GM12878 (cell line): ENCODE measurements around the gene PTPRN2. TPM values are rescaled to one million over a fixed set of nuclear protein-coding genes. Genes with fewer than 3 reads are reported as not detected.

Experiments used
- ATAC-seq: fragments of 200-7000 bp; cut with Tn5 transposase; 3 replicates; pipeline ENCODE4 v1.9.1; 2020; ENCODE audit warnings: mild to moderate bottlenecking, moderate library complexity
- BruUV-seq: library from RNA; stranded (reverse); fragments of 400-500 nt; replicated peaks from 2 replicates; lab custom pipeline; 2021; lab: Mats Ljungman, UMichigan
- CTCF ChIA-PET: fragments of 300-600 bp; sonication (Branson Sonifier 250); formaldehyde crosslinking; extraction: SDS; loops from one replicate; lab custom pipeline; 2021; ENCODE audit warnings: inconsistent platforms; lab: Yijun Ruan, JAX
- POLR2A ChIA-PET: fragments of 350-600 bp; formaldehyde crosslinking; extraction: SDS; loops from one replicate; lab custom pipeline; 2021; ENCODE audit warnings: inconsistent platforms; lab: Charles Lee
- RAD21 ChIA-PET: fragments of 300-600 bp; sonication (Branson Sonifier 250); formaldehyde crosslinking; loops from one replicate; lab custom pipeline; 2023; ENCODE audit warnings: antibody characterized with exemption; ENCODE audit not compliant: unreplicated experiment; lab: Charles Lee
- SMC1A ChIA-PET: fragments of 300-600 bp; sonication (Branson Sonifier 250); formaldehyde crosslinking; loops from one replicate; lab custom pipeline; 2023; ENCODE audit not compliant: unreplicated experiment, uncharacterized antibody; lab: Charles Lee
- DNase-seq: peaks from one replicate; pipeline ENCODE4 v3.0.0-alpha.2; 2011; ENCODE audit warnings: low read depth, low spot score
- FAIRE-seq: peaks from 3 replicates; lab custom pipeline; 2011; peaks lifted over from hg19 to GRCh38; lab: Jason Lieb, UNC
- H2AFZ ChIP-seq: 2 replicates; pipeline ENCODE4 v1.6.0; 2011; ENCODE audit warnings: low read depth, low read length, control low read depth; ENCODE audit not compliant: control insufficient read depth
- H3K27ac ChIP-seq: 2 replicates; pipeline ENCODE4 v1.5.1; 2011; ENCODE audit warnings: control low read depth; ENCODE audit not compliant: control insufficient read depth, insufficient read depth
- H3K27me3 ChIP-seq, 2 experiments: replicated peaks in 1 of 2; 2 replicates each; pipeline versions ENCODE4 v1.6.0 to v1.6.1; 2011; ENCODE audit warnings: low read length in 1 of 2; ENCODE audit not compliant: control insufficient read depth in 2 of 2, insufficient read depth in 2 of 2
- H3K36me3 ChIP-seq, 2 experiments: 2 replicates each; pipeline ENCODE4 v1.5.1; 2011; ENCODE audit warnings: low read length in 1 of 2; ENCODE audit not compliant: control insufficient read depth in 2 of 2, insufficient read depth in 2 of 2
- H3K4me1 ChIP-seq: 2 replicates; pipeline ENCODE4 v1.6.1; 2011; ENCODE audit warnings: mild to moderate bottlenecking, low read length, moderate library complexity, mixed read lengths; ENCODE audit not compliant: control insufficient read depth, insufficient read depth
- H3K4me2 ChIP-seq: 2 replicates; pipeline ENCODE4 v1.6.0; 2011; ENCODE audit warnings: control low read depth; ENCODE audit not compliant: control insufficient read depth, insufficient read depth
- H3K4me3 ChIP-seq: fragments of 200-600 bp; sonication (generic); 2 replicates; pipeline ENCODE4 v1.5.1; 2016
- H3K79me2 ChIP-seq: 2 replicates; pipeline ENCODE4 v1.6.0; 2011; ENCODE audit warnings: low read length; ENCODE audit not compliant: control insufficient read depth, insufficient read depth
- H3K9ac ChIP-seq: 2 replicates; pipeline ENCODE4 v1.8.0; 2011; ENCODE audit warnings: low read length, control low read depth, mixed read lengths; ENCODE audit not compliant: control insufficient read depth, insufficient read depth
- H3K9me3 ChIP-seq: replicated peaks from 3 replicates; pipeline ENCODE4 v1.5.1; 2011; ENCODE audit warnings: mild to moderate bottlenecking, low read length; ENCODE audit not compliant: control insufficient read depth, insufficient read depth
- H4K20me1 ChIP-seq: 2 replicates; pipeline ENCODE4 v1.6.0; 2011; ENCODE audit not compliant: control insufficient read depth, insufficient read depth
- CHD2 ChIP-seq: IDR thresholded peaks from 2 replicates; pipeline ENCODE4 v1.6.1; 2011; ENCODE audit warnings: low read depth, low read length, improper control_type of control experiment, borderline replicate concordance
- HCFC1 ChIP-seq: fragments of 150-350 bp; IDR thresholded peaks from 2 replicates; pipeline ENCODE4 v1.6.1; 2014; ENCODE audit warnings: low read length
- IKZF1 ChIP-seq: fragments of 450-650 bp; conservative IDR thresholded peaks from 2 replicates; pipeline ENCODE4 v1.6.1; 2017; ENCODE audit warnings: antibody characterized with exemption, mild to moderate bottlenecking
- MYC ChIP-seq: IDR thresholded peaks from 2 replicates; pipeline ENCODE4 v1.6.1; 2011; ENCODE audit warnings: mild to moderate bottlenecking, low read length, moderate library complexity, inconsistent platforms; ENCODE audit not compliant: insufficient read depth, insufficient replicate concordance, insufficient read length, severe bottlenecking
- NR2C1 ChIP-seq: fragments of 450-650 bp; IDR thresholded peaks from 2 replicates; pipeline ENCODE4 v1.6.1; 2017; ENCODE audit warnings: antibody characterized with exemption, mild to moderate bottlenecking, moderate library complexity
- RB1 ChIP-seq: fragments of 450-650 bp; formaldehyde crosslinking; IDR thresholded peaks from 2 replicates; pipeline ENCODE4 v1.6.1; 2017; ENCODE audit warnings: mild to moderate bottlenecking, borderline replicate concordance
- SIN3A ChIP-seq: IDR thresholded peaks from 2 replicates; pipeline ENCODE4 v1.6.1; 2012; ENCODE audit warnings: low read depth, low read length, improper control_type of control experiment
- SREBF1 ChIP-seq: IDR thresholded peaks from 2 replicates; pipeline ENCODE4 v1.6.1; 2012; ENCODE audit warnings: mild to moderate bottlenecking, low read length
- TARDBP ChIP-seq: IDR thresholded peaks from 2 replicates; pipeline ENCODE4 v1.6.1; 2016; ENCODE audit warnings: borderline replicate concordance
- ZNF217 ChIP-seq: fragments of 450-650 bp; IDR thresholded peaks from 2 replicates; pipeline ENCODE4 v1.6.1; 2017; ENCODE audit warnings: antibody characterized with exemption, mild to moderate bottlenecking
- ZSCAN29 ChIP-seq: fragments of 450-650 bp; IDR thresholded peaks from 2 replicates; pipeline ENCODE4 v1.6.1; 2017; ENCODE audit warnings: mild to moderate bottlenecking, moderate library complexity
- WGBS: methylation state at CpG from one replicate; pipeline ENCODE4 v1.1.6; 2016; ENCODE audit warnings: low lambda C conversion rate; ENCODE audit not compliant: insufficient replicate concordance, insufficient coverage; ENCODE audit errors: missing lambda C conversion rate; 5-methylcytosine and 5-hydroxymethylcytosine counted together
- in situ Hi-C: fragments of 300-500 bp; cut with MboI; formaldehyde crosslinking; loops from 9 replicates; pipeline ENCODE4 v1.14.3; 2018; ENCODE audit warnings: mixed read lengths
- intact Hi-C: fragments of 100-400 bp; cut with micrococcal nuclease; formaldehyde crosslinking; loops from one replicate; pipeline ENCODE4 v1.14.2; 2022; ENCODE audit not compliant: unreplicated experiment
- polyA plus RNA-seq, 11 experiments: library from polyadenylated mRNA; depleted of rRNA in 4 of 11; unstranded in 6 of 11; stranded (reverse) in 5 of 11; fragments of >200 nt; fragmentation: Nextera tagmentation in 4 of 11; fragmentation: Illumina TruSeq in 1 of 11; extraction: Ambion mirVana in 4 of 11; extraction: Trizol in 1 of 11; gene quantifications; 1 replicate in 1 of 11; 2 replicates in 10 of 11; pipeline versions ENCODE4 v1.2.1 to v1.2.3, GENCODE V29; 2011 to 2016; ENCODE audit warnings: inconsistent platforms in 2 of 11, missing spikeins in 2 of 11, low read depth in 1 of 11
- total RNA-seq, 4 experiments: library from RNA; depleted of rRNA in 3 of 4; stranded (reverse); fragments of >200 nt in 3 of 4; fragmentation: Illumina TruSeq in 1 of 4; extraction: Trizol in 1 of 4; gene quantifications; 2 replicates each; pipeline versions ENCODE4 v1.2.1 to v1.2.3, GENCODE V29; 2013 to 2021
- TF ChIP-seq, protein P1 (sequence below): IDR thresholded peaks from 2 replicates; pipeline ENCODE4 v1.6.1; 2012; ENCODE audit warnings: low read depth, low read length, improper control_type of control experiment

The PTPRN2 gene
- total and polyA plus RNA-seq, 10 of the 15 experiments (the other 5 are each of a cell fraction or from before 2014, with no cell fraction given): 5.4 TPM; not detected in 9

DNA sequence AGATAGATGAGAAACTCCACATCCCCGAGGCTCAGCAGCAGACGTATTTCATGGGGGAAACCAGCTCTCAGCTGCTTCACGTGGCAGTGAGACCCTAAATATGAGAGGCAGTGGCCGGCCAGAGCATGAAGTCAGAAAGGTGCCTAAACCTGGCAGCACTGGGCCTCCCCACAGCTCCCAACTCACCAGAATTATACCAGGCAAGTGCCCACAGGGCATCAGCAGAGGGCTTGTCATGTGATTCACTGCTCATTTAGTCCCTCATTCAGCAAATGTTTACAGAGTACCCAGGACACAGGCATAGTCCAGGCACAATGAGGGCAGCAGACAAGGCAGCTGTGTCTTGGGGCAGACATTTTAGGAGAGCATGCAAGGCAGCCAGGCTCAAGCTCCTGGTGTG is 212.6 kb downstream of the PTPRN2 start (continued):
- TF ChIP-seq CHD2: no peak
- TF ChIP-seq HCFC1: no peak
- TF ChIP-seq IKZF1: no peak
- no peak for TF ChIP-seq SREBF1
- no peak for TF ChIP-seq MYC

DNA sequence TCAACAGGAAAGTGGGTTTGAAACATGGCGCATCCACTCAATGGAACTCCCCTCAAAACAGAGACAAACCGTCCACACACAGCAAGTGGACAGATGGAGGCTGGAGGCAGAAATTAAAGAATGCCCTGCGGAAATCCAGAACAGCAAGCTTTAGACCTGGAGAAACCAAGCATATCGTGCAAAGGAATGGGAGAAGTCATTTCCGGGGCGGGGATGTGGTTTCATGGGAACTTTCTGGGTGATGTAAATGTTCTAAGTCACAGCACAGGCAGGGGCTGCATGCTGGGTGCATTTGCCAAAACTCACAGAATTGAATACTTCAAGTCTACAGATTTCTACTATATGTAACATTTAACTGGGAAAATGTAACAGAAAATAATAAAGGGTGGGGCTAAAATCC is 213.0 kb downstream of the PTPRN2 start:
- Histone ChIP-seq H3K9me3 (no peaks in the 10 kb centered on the region; the same call in 2 of the 3 replicates), H3K4me2 (no peak overlapping the region), H3K27ac (no peak overlapping the region), H3K27me3 (no peaks in the 10 kb centered on the region), H3K9ac (no peak overlapping the region), H2AFZ (no peak overlapping the region), H3K4me1 (no peaks in the 10 kb centered on the region), H3K4me3 (no peak overlapping the region), H3K79me2 (no peaks in the 10 kb centered on the region), H4K20me1 (no peaks in the 10 kb centered on the region), H3K36me3 (no peaks in the 10 kb centered on the region)
- ChIA-PET POLR2A (no interaction called here), SMC1A (no interaction called here), CTCF (no interaction called here), RAD21 (no interaction called here)
- no peak for ATAC-seq
- BruUV-seq: no TSS peak
- intact Hi-C loops (no loop called here), in situ Hi-C loops (no loop called here)
- 55% methylated on average over 6 of the region's 6 CpGs for WGBS
- DNase-seq: no peak
- FAIRE-seq: no peak
- no peak for TF ChIP-seq ZSCAN29

DNA sequence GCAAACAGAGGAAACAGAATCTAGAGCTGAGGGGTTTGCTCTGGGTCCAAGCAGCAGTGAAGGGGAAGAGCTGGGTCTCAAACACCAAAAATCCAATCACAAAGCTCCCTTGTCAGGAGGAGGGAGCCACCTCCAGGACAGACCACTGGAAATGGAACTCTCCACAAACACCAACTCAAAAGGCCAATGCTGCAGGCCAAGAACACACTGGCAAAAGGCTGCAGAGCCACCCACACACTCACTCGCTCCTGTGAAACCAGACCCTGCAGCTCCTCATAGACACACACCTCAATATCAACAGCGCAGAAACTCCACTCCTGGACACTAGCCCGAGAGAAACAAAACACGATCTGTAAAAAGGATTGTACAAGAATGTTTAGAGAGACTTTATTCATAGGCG is 213.5 kb downstream of the PTPRN2 start:
- RAD21 ChIA-PET: no interaction called here
- Histone ChIP-seq H3K36me3 (no peaks in the 10 kb centered on the region), H3K27me3 (no peaks in the 10 kb centered on the region), H3K4me3 (no peak overlapping the region), H3K4me1 (no peaks in the 10 kb centered on the region), H3K27ac (no peak overlapping the region), H2AFZ (no peak overlapping the region), H3K9me3 (no peaks in the 10 kb centered on the region; the same call in 2 of the 3 replicates), H3K79me2 (no peaks in the 10 kb centered on the region), H3K4me2 (no peak overlapping the region), H3K9ac (no peak overlapping the region), H4K20me1 (no peaks in the 10 kb centered on the region)
- in situ Hi-C loops (no loop called here), intact Hi-C loops (no loop called here)
- no TSS peak for BruUV-seq
- DNase-seq (no peak), FAIRE-seq (no peak), ATAC-seq (no peak)
- SMC1A ChIA-PET: no interaction called here
- POLR2A ChIA-PET: no interaction called here
- TF ChIP-seq NR2C1 (no peak), RB1 (no peak), SIN3A (no peak), TARDBP (no peak), ZNF217 (no peak)
- TF ChIP-seq, protein P1, sequence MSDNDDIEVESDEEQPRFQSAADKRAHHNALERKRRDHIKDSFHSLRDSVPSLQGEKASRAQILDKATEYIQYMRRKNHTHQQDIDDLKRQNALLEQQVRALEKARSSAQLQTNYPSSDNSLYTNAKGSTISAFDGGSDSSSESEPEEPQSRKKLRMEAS: no peak
- CTCF ChIA-PET: no interaction called here
- WGBS: 38% methylated on average over 5 of the region's 5 CpGs
